Measurements from ENCODE around the gene INTS1. TPM values are rescaled to one million over a fixed set of nuclear protein-coding genes. Genes with fewer than 3 reads are reported as not detected.

INTS1 gene
- total and polyA plus RNA-seq, 10 of the 15 experiments (the other 5 are each of a cell fraction or from before 2014, with no cell fraction given), result 0.52 to 89.0 (median 15.1) TPM

- Histone ChIP-seq H2AFZ (ENCODE audit: control insufficient read depth, low read depth, low read length) (no peak overlapping the region), H3K4me3 (no peak overlapping the region), H3K4me1 (ENCODE audit: control insufficient read depth, insufficient read depth, low read length) (no peaks in the 10 kb centered on the region), H3K4me2 (ENCODE audit: control insufficient read depth, insufficient read depth) (no peak overlapping the region), H3K27ac (ENCODE audit: control insufficient read depth, insufficient read depth) (no peak overlapping the region), H3K36me3 (ENCODE audit: control insufficient read depth in 2 of 2, insufficient read depth in 2 of 2, low read length in 1 of 2) (no peaks in the 10 kb centered on the region), H4K20me1 (ENCODE audit: control insufficient read depth, insufficient read depth) (no peaks in the 10 kb centered on the region), H3K9me3 (replicated peaks; ENCODE audit: control insufficient read depth, insufficient read depth, low read length) (no peaks in the 10 kb centered on the region), H3K27me3 (replicated peaks in 1 of 2; ENCODE audit: control insufficient read depth in 2 of 2, insufficient read depth in 2 of 2, low read length in 1 of 2) (no peaks in the 10 kb centered on the region), H3K9ac (ENCODE audit: control insufficient read depth, insufficient read depth, low read length) (no peak overlapping the region), H3K79me2 (ENCODE audit: control insufficient read depth, insufficient read depth, low read length) (no peaks in the 10 kb centered on the region)
- intact Hi-C loops (cut with micrococcal nuclease; ENCODE audit: unreplicated experiment) (no loop called here), in situ Hi-C loops (cut with MboI) (no loop called here)
- RAD21 ChIA-PET (ENCODE audit: unreplicated experiment), result no interaction called here
- POLR2A ChIA-PET, result no interaction called here
- SMC1A ChIA-PET (ENCODE audit: uncharacterized antibody, unreplicated experiment), result no interaction called here
- no peak for FAIRE-seq
- ATAC-seq, result no peak
- CTCF ChIA-PET, result no interaction called here
- no peak for DNase-seq (ENCODE audit: low read depth, low spot score)
- no peak for TF ChIP-seq BCL11A (IDR thresholded peaks at IDR 0.05; ENCODE audit: low read depth, low read length)
- TF ChIP-seq GABPA (IDR thresholded peaks at IDR 0.05; ENCODE audit: low read depth), result no peak
- TF ChIP-seq ETV6 (conservative IDR thresholded peaks at IDR 0.05 in 1 of 2, IDR thresholded peaks at IDR 0.05 in 1 of 2; ENCODE audit: borderline replicate concordance in 1 of 2, low read depth in 1 of 2), result no peak
- no peak for TF ChIP-seq NKRF (conservative IDR thresholded peaks at IDR 0.05)
- no peak for TF ChIP-seq MTA3 (IDR thresholded peaks at IDR 0.05; ENCODE audit: borderline replicate concordance, low read length)
- TF ChIP-seq FOXM1 (IDR thresholded peaks at IDR 0.05; ENCODE audit: low read depth, low read length), result no peak
- TF ChIP-seq RUNX3 (IDR thresholded peaks at IDR 0.05; ENCODE audit: low read length), result no peak
- BruUV-seq (replicated peaks), result no TSS peak
- WGBS (ENCODE audit: insufficient coverage, insufficient replicate concordance, low lambda C conversion rate, missing lambda C conversion rate), result 9% methylated on average over 11 of the region's 11 CpGs
Observed at GRCh38 chr7:1449951-1450350, 54.2 kb downstream of the INTS1 start.

Data from GM12878 (cell line).